LNCaP clone FGC (cell line): ENCODE measurements around the gene LGR6.
A peak's percentile ranks its signal among the peaks of the same experiment; 100 is the strongest.

Experiments
- DNase-seq: peaks from one replicate; pipeline ENCODE4 v3.0.0-alpha.2; 2011; ENCODE audit warnings: low read depth
- H3K4me3 ChIP-seq: 2 replicates; pipeline ENCODE4 v1.5.1; 2011; ENCODE audit warnings: mild to moderate bottlenecking, low read depth, low read length, control low read depth
- TF ChIP-seq, protein P1 (sequence below): IDR thresholded peaks from 2 replicates; pipeline ENCODE4 v1.5.1; 2012; ENCODE audit warnings: mild to moderate bottlenecking; ENCODE audit not compliant: control insufficient read depth, insufficient read depth; ENCODE audit errors: extremely low read depth

Gene LGR6

DNA sequence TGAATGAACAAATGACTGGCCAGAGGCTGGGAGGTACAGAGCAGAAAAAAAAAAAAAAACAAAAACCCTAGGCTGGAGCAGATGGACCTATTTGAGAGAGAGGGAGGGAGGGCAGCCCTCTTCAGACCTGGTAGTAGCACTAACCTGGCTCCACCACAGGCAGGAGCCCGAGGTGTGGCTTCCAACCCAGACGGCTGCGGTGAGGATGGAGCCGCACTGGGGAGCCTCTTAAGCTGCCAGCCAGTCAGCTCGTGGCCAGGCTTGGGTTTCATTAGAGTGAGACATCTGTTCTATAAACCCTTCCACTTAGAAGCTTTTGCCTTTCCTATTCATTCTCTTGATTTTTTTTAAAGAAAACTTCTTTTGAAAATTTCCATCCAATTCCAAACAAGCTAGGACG is 16.8 kb downstream of the LGR6 start:
- no peak overlapping the region for H3K4me3 ChIP-seq
- TF ChIP-seq, protein P1, sequence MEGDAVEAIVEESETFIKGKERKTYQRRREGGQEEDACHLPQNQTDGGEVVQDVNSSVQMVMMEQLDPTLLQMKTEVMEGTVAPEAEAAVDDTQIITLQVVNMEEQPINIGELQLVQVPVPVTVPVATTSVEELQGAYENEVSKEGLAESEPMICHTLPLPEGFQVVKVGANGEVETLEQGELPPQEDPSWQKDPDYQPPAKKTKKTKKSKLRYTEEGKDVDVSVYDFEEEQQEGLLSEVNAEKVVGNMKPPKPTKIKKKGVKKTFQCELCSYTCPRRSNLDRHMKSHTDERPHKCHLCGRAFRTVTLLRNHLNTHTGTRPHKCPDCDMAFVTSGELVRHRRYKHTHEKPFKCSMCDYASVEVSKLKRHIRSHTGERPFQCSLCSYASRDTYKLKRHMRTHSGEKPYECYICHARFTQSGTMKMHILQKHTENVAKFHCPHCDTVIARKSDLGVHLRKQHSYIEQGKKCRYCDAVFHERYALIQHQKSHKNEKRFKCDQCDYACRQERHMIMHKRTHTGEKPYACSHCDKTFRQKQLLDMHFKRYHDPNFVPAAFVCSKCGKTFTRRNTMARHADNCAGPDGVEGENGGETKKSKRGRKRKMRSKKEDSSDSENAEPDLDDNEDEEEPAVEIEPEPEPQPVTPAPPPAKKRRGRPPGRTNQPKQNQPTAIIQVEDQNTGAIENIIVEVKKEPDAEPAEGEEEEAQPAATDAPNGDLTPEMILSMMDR: peak; percentile 19; the same call in 1 of the 2 replicates
- DNase-seq: no peak

DNA sequence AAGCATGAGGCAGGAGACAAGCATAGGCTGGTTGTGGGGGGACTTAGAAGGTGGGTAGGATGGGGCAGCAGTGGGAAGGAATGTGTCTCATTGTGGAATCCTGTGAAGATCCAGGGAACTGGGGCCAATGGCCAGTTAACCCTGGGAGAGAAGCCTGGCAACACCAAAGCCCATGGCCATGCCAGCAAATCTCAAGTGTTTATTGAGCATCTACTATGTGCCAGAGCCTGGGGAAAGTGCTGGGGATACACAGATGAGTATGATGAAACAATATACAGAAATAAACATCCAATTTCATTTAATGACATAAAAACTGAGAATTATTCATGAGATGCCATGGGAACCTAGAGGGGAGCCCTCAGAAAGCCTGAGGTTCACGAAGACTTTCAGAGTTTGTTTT is 17.4 kb downstream of the LGR6 start:
- TF ChIP-seq, protein P1: no peak
- DNase-seq: no peak
- no peak overlapping the region for H3K4me3 ChIP-seq

DNA sequence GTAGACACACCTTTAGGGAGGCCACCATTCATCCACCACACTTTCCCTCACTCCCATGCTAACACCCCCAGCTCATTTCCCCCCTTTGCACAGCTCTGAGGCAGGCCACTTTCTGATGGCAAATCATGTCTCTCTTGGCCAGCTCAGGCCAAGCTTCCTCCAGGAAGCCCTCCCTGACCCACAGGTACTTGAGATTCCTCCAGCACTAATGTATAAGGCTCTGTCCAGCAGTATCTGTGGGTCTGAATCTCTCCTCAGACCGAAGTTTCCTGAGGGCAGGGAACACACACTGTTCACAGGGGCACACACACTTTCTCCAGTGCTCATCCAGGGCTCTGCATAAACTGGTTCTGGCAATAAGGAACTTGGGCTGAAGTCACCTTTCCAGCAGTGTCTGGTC is 19.2 kb downstream of the LGR6 start:
- H3K4me3 ChIP-seq: no peak overlapping the region
- TF ChIP-seq, protein P1: no peak
- DNase-seq: no peak

DNA sequence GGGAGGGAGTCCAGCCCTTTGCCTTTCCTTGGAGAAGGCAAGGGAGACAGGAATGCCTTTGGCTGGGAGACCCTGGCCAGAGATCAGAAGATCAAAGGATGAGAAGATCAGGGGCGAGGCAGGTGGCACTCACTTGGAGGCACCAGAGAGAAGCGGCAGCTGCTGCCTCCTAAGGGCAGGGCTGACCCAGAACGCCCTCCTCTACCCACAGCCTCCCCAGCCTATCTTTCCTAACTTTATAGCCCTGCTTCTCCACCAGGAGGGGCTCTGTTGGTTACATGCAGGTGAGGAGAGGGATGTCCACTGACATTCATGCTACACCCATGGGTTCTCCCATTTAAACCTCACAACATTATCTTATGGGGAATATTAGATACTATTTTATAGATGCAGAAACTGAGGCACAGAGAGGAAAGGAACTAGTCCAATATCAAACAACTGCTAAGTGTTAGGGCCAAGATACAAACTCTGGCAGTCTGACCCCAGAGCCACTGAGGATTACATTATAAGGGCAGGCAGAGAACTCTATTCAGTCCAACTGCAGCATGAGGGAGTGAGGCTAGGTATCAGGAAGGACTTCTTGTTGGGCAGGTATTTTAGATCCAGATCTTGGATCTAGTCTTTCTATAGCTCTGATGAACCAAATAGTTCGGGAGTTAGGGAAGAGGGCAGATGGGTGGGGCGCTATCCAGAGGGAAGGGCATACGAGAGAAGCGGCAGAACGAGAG is 19.9 kb downstream of the LGR6 start:
- no peak for DNase-seq
- TF ChIP-seq, protein P1: no peak
- no peak overlapping the region for H3K4me3 ChIP-seq

DNA sequence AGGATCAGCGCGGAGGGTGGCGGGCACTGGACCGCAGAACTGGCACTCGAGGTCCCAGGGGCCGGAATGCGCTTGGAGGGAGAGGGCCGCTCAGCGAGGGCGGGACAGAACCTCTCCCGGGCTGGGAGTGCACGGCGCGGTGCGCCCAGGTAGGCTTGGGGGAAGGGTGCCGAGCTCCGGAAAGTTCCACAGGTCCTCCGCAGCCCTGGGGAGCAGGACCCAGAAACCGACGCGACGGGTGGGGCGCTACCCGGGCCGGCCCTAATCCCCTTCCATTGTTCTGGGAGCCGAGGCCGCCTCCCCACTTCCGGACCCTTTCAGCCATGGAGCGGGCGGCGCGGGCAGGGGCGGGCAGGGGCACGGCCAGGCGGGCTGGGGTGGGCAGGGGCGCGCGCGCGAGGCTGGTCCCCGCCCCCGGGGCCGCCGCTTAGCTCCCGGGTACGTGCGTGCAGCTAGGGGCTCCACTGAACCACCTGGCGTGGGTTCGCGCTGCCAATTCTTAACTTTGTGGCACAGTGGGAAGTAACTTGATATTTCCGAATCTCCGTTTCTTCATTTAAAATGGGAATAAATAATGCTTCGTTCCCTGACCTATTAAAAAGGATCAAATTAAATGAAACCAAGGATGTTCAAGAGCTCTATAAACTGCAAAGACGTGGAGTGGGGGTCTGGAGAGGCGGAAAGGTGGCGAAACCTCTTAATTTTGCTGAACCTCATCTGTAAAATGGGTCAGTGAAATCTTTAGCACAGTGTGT is 20.7 kb downstream of the LGR6 start:
- TF ChIP-seq, protein P1: no peak
- H3K4me3 ChIP-seq: no peak overlapping the region
- no peak for DNase-seq

DNA sequence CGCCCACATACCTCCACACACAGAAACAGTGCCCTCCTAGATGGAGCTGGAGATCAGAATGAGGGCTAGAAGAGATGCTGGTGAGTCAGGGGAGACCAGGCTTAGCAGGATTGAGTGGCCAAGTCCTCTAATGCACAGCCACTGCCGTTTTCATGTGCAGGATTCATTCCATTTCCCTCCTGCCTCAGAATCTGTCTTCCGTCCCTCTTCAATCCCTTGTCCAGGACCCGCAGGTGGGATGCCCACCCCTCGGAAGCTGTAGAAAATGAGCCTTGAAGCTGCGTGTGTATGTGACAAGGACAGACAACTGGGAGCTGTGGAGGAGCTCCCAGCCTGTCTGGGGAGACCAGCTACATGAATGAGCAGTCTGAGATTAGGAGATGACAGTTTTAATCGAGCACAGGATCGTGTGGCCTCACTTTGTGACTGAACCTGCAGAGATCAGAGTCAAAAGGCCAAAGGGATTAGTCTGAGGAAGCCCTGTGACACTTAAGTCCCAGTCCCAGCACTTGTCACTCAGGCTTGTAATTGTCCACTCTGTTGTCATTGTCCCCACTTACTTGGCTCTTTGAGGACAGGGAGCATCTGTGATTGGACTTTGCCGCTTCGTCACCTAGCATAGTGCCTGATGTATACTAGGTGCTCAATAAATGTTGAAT is 22.0 kb downstream of the LGR6 start:
- DNase-seq: no peak
- H3K4me3 ChIP-seq: no peak overlapping the region
- TF ChIP-seq, protein P1: no peak
